K562 (cell line): ENCODE data around the gene FANK1. TPM values are rescaled to one million over a fixed set of nuclear protein-coding genes. Genes with fewer than 3 reads are reported as not detected.

Source experiments
- ATAC-seq: fragments of 200-7000 bp; cut with Tn5 transposase; 3 replicates; pipeline ENCODE4 v1.9.1; 2020; ENCODE audit warnings: moderate library complexity
- BruUV-seq: library from RNA; stranded (reverse); fragments of 400-500 nt; replicated peaks from 2 replicates; lab custom pipeline; 2021; lab: Mats Ljungman, UMichigan
- CTCF ChIA-PET: fragments of 300-600 bp; formaldehyde crosslinking; extraction: SDS; loops from one replicate; lab custom pipeline; 2021; ENCODE audit warnings: low intra/inter-chr PET ratio; lab: Yijun Ruan, JAX
- POLR2A ChIA-PET: fragments of 300-600, 350-650 bp; sonication (Branson Sonifier 250); formaldehyde crosslinking; extraction: SDS; loops from one replicate; lab custom pipeline; 2021; ENCODE audit warnings: antibody characterized with exemption, inconsistent platforms; lab: Yijun Ruan, JAX
- DNase-seq, 4 experiments: peaks; one replicate each; pipeline versions ENCODE4 v3.0.0 to v3.0.0-alpha.2; 2011 to 2018; ENCODE audit warnings: low spot score in 3 of 4, mixed read lengths in 3 of 4; ENCODE audit errors: extremely low read depth in 1 of 4
- FAIRE-seq: peaks from 2 replicates; lab custom pipeline; 2011; peaks lifted over from hg19 to GRCh38; lab: Jason Lieb, UNC
- H2AFZ ChIP-seq: 2 replicates; pipeline ENCODE4 v1.6.0; 2011; ENCODE audit warnings: low read depth, low read length, control low read depth, inconsistent platforms
- H3K27ac ChIP-seq: fragments of 200-600 bp; 3 replicates; pipeline ENCODE4 v1.8.0; 2011; ENCODE audit warnings: low read depth, mild to moderate bottlenecking, control low read depth, inconsistent platforms, low read length, moderate library complexity, mixed read lengths; ENCODE audit errors: extremely low read depth
- H3K27me3 ChIP-seq, 2 experiments: fragments of 300-600 bp in 1 of 2; 2 replicates in 1 of 2; 3 replicates in 1 of 2; pipeline versions ENCODE4 v1.6.0 to v1.8.0; 2011; ENCODE audit warnings: inconsistent platforms in 2 of 2, low read length in 2 of 2, mild to moderate bottlenecking in 1 of 2, mixed read lengths in 1 of 2, moderate library complexity in 1 of 2; ENCODE audit not compliant: control insufficient read depth in 2 of 2, insufficient read depth in 2 of 2
- H3K36me3 ChIP-seq: fragments of 300-600 bp; 3 replicates; pipeline ENCODE4 v1.8.0; 2011; ENCODE audit warnings: mild to moderate bottlenecking, low read length, inconsistent platforms; ENCODE audit not compliant: control insufficient read depth, insufficient read depth
- H3K4me1 ChIP-seq, 2 experiments: fragments of 200-600 bp in 1 of 2; replicated peaks in 1 of 2; 2 replicates in 1 of 2; 3 replicates in 1 of 2; pipeline versions ENCODE4 v1.5.1 to v1.8.0; 2011; ENCODE audit warnings: inconsistent platforms in 2 of 2, low read length in 2 of 2, mild to moderate bottlenecking in 1 of 2, mixed read lengths in 1 of 2, moderate library complexity in 1 of 2; ENCODE audit not compliant: control insufficient read depth in 2 of 2, insufficient read depth in 2 of 2
- H3K4me2 ChIP-seq: 2 replicates; pipeline ENCODE4 v1.6.1; 2011; ENCODE audit warnings: low read length, control low read depth, inconsistent platforms, mixed read lengths; ENCODE audit not compliant: insufficient read depth
- H3K4me3 ChIP-seq: fragments of 200-600 bp; sonication (generic), shearing (Covaris generic); 2 replicates; pipeline ENCODE4 v1.5.1; 2016; ENCODE audit warnings: control low read depth, inconsistent platforms
- H3K79me2 ChIP-seq: fragments of 200-600 bp; 3 replicates; pipeline ENCODE4 v1.8.0; 2011; ENCODE audit warnings: low read length, inconsistent platforms; ENCODE audit not compliant: control insufficient read depth, insufficient read depth
- H3K9ac ChIP-seq, 2 experiments: 2 replicates each; pipeline versions ENCODE4 v1.6.0 to v1.6.1; 2011; ENCODE audit warnings: low read depth in 2 of 2, low read length in 2 of 2, control low read depth in 1 of 2, inconsistent platforms in 1 of 2, mild to moderate bottlenecking in 1 of 2, mixed read lengths in 1 of 2; ENCODE audit not compliant: insufficient read depth in 1 of 2
- H3K9me1 ChIP-seq: one replicate; pipeline ENCODE4 v1.6.0; 2011; ENCODE audit warnings: inconsistent platforms, mild to moderate bottlenecking, low read length, moderate library complexity; ENCODE audit not compliant: control insufficient read depth, insufficient read depth
- H3K9me3 ChIP-seq: replicated peaks from 2 replicates; pipeline ENCODE4 v1.5.1; 2011; ENCODE audit warnings: low read depth, low read length, inconsistent platforms; ENCODE audit not compliant: control insufficient read depth, insufficient read depth
- H4K20me1 ChIP-seq: replicated peaks from 2 replicates; pipeline ENCODE4 v1.6.1; 2011; ENCODE audit warnings: low read length, inconsistent platforms, mixed read lengths; ENCODE audit not compliant: control insufficient read depth, insufficient read depth
- ARID1B ChIP-seq: fragments of 450-650 bp; IDR thresholded peaks from 2 replicates; pipeline ENCODE4 v1.6.1; 2016; ENCODE audit warnings: antibody characterized with exemption, mild to moderate bottlenecking, inconsistent platforms
- FOXK1 ChIP-seq: sonication (generic); formaldehyde crosslinking; IDR thresholded peaks from 2 replicates; pipeline ENCODE4 v1.8.0; 2022; ENCODE audit warnings: missing genetic modification reagents, mild to moderate bottlenecking, borderline replicate concordance
- NCOA4 ChIP-seq: fragments of 450-650 bp; IDR thresholded peaks from 2 replicates; pipeline ENCODE4 v1.6.1; 2018; ENCODE audit warnings: mild to moderate bottlenecking; ENCODE audit not compliant: partially characterized antibody
- PHB ChIP-seq: fragments of 250-450 bp; sonication (Bioruptor Pico); IDR thresholded peaks from 2 replicates; pipeline ENCODE4 v1.5.0; 2021
- PRPF4 ChIP-seq: fragments of 200-400 bp; formaldehyde crosslinking; IDR thresholded peaks from one replicate; pipeline ENCODE4 v1.6.1; 2017; ENCODE audit warnings: low read length, low read depth, mild to moderate bottlenecking; ENCODE audit not compliant: insufficient read depth, poor library complexity, severe bottlenecking
- RBFOX2 ChIP-seq: fragments of 200-400 bp; formaldehyde crosslinking; IDR thresholded peaks from 2 replicates; pipeline ENCODE4 v1.6.1; 2017; ENCODE audit warnings: low read depth, mild to moderate bottlenecking, low read length, moderate library complexity
- TAF9B ChIP-seq: fragments of 450-650 bp; IDR thresholded peaks from 2 replicates; pipeline ENCODE4 v1.6.1; 2018; ENCODE audit warnings: mild to moderate bottlenecking; ENCODE audit not compliant: partially characterized antibody
- ZBTB8A ChIP-seq: fragments of 450-650 bp; IDR thresholded peaks from 2 replicates; pipeline ENCODE4 v1.6.1; 2018; ENCODE audit warnings: mild to moderate bottlenecking, moderate library complexity; ENCODE audit not compliant: partially characterized antibody
- ZNF239 ChIP-seq: fragments of 250-450 bp; sonication (Bioruptor Pico); IDR thresholded peaks from 2 replicates; pipeline ENCODE4 v1.4.0; 2020; ENCODE audit warnings: mild to moderate bottlenecking
- WGBS: fragments of 100-300 bp; shearing (Covaris generic); methylation state at CpG from one replicate; pipeline ENCODE4 v1.1.6; 2016; ENCODE audit warnings: low coverage, mixed read lengths; ENCODE audit not compliant: insufficient coverage; ENCODE audit errors: missing lambda C conversion rate; 5-methylcytosine and 5-hydroxymethylcytosine counted together
- in situ Hi-C: fragments of 300-500 bp; cut with MboI; formaldehyde crosslinking; loops from 4 replicates; pipeline ENCODE4 v1.15.0; 2018; ENCODE audit warnings: inconsistent platforms, mixed read lengths
- intact Hi-C: fragments of 100-400 bp; cut with micrococcal nuclease; formaldehyde crosslinking; loops from 2 replicates; pipeline ENCODE4 v1.14.2; 2022
- polyA plus RNA-seq, 8 experiments: library from polyadenylated mRNA; depleted of rRNA in 4 of 8; stranded (reverse) in 5 of 8; unstranded in 3 of 8; fragments of >200 nt; fragmentation: Nextera tagmentation in 2 of 8; fragmentation: Illumina TruSeq in 1 of 8; extraction: Ambion mirVana in 2 of 8; extraction: Trizol in 1 of 8; gene quantifications; 2 replicates each; pipeline versions ENCODE4 v1.2.1 to v1.2.3, GENCODE V29; 2011 to 2014; ENCODE audit warnings: inconsistent platforms in 1 of 8, missing spikeins in 1 of 8
- total RNA-seq, 7 experiments: library from RNA; depleted of rRNA in 6 of 7; stranded (reverse); fragments of >200 nt in 6 of 7; fragmentation: Illumina TruSeq in 2 of 7; extraction: Trizol in 2 of 7; gene quantifications; 2 replicates each; pipeline versions ENCODE4 v1.2.1 to v1.2.3, GENCODE V29; 2011 to 2021; ENCODE audit warnings: low replicate concordance in 1 of 7
- TF ChIP-seq, protein P1 (sequence below): fragments of 250-450 bp; sonication (Bioruptor Pico); IDR thresholded peaks from 2 replicates; pipeline ENCODE4 v1.5.0; 2021; ENCODE audit warnings: mild to moderate bottlenecking, borderline replicate concordance
- TF ChIP-seq, protein P2 (sequence below): fragments of 250-450 bp; sonication (Bioruptor Pico); IDR thresholded peaks from 2 replicates; pipeline ENCODE4 v1.8.0; 2021; ENCODE audit warnings: moderate library complexity, mild to moderate bottlenecking, inconsistent platforms

Gene FANK1
- total and polyA plus RNA-seq, 9 of the 15 experiments (the other 6 are each of a cell fraction or from before 2014, with no cell fraction given): 0.11 to 2.3 (median 0.51) TPM; not detected in 1

DNA sequence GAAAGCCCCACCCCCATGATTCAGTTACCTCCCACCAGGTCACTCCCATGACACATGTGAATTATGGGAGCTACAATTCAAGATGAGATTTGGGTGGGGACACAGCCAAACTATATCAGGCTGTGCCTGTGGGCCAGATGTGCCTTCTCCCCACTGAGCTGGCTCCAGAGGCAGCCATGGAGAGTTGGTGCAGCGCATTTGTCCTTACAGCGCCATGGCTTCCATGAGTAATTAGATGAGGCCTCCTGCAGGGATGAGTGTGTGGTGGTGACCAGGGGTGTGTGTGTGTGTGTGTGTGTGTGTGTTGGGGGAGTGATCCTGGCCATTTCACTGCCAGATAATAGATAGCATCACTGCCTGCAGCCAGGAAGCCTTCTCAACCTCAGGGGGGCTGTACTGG is 94.6 kb downstream of the FANK1 start:
- ATAC-seq: no peak
- POLR2A ChIA-PET: no interaction called here
- Histone ChIP-seq H3K9me1 (no peaks in the 10 kb centered on the region), H3K79me2 (no peaks in the 10 kb centered on the region), H3K36me3 (no peaks in the 10 kb centered on the region), H3K9me3 (no peaks in the 10 kb centered on the region), H3K4me2 (no peak overlapping the region), H4K20me1 (no peaks in the 10 kb centered on the region), H3K9ac (no peak overlapping the region), H3K4me1 (no peaks in the 10 kb centered on the region)
- WGBS: 0% methylated on average over 2 of the region's 2 CpGs
- intact Hi-C loops (no loop called here), in situ Hi-C loops (no loop called here)
- FAIRE-seq: no peak
- no peak for DNase-seq
- no TSS peak for BruUV-seq
- TF ChIP-seq ZBTB8A: no peak
- TF ChIP-seq TAF9B: no peak
- no peak for TF ChIP-seq NCOA4
- TF ChIP-seq PHB: no peak
- TF ChIP-seq ZNF239: no peak
- no peak for TF ChIP-seq ARID1B
- TF ChIP-seq, protein P1, sequence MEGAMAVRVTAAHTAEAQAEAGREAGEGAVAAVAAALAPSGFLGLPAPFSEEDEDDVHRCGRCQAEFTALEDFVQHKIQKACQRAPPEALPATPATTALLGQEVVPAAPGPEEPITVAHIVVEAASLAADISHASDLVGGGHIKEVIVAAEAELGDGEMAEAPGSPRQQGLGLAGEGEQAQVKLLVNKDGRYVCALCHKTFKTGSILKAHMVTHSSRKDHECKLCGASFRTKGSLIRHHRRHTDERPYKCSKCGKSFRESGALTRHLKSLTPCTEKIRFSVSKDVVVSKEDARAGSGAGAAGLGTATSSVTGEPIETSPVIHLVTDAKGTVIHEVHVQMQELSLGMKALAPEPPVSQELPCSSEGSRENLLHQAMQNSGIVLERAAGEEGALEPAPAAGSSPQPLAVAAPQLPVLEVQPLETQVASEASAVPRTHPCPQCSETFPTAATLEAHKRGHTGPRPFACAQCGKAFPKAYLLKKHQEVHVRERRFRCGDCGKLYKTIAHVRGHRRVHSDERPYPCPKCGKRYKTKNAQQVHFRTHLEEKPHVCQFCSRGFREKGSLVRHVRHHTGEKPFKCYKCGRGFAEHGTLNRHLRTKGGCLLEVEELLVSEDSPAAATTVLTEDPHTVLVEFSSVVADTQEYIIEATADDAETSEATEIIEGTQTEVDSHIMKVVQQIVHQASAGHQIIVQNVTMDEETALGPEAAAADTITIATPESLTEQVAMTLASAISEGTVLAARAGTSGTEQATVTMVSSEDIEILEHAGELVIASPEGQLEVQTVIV (CRISPR knock-in tag): no peak
- no peak for TF ChIP-seq PRPF4
- TF ChIP-seq RBFOX2: no peak
- TF ChIP-seq FOXK1 (CRISPR knock-in tag): no peak
- TF ChIP-seq, protein P2, sequence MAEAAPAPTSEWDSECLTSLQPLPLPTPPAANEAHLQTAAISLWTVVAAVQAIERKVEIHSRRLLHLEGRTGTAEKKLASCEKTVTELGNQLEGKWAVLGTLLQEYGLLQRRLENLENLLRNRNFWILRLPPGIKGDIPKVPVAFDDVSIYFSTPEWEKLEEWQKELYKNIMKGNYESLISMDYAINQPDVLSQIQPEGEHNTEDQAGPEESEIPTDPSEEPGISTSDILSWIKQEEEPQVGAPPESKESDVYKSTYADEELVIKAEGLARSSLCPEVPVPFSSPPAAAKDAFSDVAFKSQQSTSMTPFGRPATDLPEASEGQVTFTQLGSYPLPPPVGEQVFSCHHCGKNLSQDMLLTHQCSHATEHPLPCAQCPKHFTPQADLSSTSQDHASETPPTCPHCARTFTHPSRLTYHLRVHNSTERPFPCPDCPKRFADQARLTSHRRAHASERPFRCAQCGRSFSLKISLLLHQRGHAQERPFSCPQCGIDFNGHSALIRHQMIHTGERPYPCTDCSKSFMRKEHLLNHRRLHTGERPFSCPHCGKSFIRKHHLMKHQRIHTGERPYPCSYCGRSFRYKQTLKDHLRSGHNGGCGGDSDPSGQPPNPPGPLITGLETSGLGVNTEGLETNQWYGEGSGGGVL (CRISPR knock-in tag): no peak
- TF ChIP-seq, all 486 proteins: peak for 0
- H3K27me3 ChIP-seq: peaks cover 0 to 6% of the 10 kb centered on the region in 2 experiments; a peak in 1 of 5 replicates
- H2AFZ ChIP-seq: no peak overlapping the region
- no peak overlapping the region for H3K27ac ChIP-seq
- no peak overlapping the region for H3K4me3 ChIP-seq
- CTCF ChIA-PET: no interaction called here
